22Rv1 (cell line): ENCODE results near the gene GABRB1.
A peak's percentile ranks its signal among the peaks of the same experiment; 100 is the strongest.

ENCODE experiments used
- H3K27ac ChIP-seq: fragments of 450-650 bp; 2 replicates; pipeline ENCODE4 v1.5.1; 2017
- CTCF ChIP-seq: fragments of 450-650 bp; IDR thresholded peaks from 2 replicates; pipeline ENCODE4 v1.5.1; 2017; ENCODE audit warnings: mild to moderate bottlenecking
- ZFX ChIP-seq: fragments of 450-650 bp; IDR thresholded peaks from 2 replicates; pipeline ENCODE4 v1.6.1; 2017; ENCODE audit warnings: antibody characterized with exemption, borderline replicate concordance

Gene GABRB1

DNA sequence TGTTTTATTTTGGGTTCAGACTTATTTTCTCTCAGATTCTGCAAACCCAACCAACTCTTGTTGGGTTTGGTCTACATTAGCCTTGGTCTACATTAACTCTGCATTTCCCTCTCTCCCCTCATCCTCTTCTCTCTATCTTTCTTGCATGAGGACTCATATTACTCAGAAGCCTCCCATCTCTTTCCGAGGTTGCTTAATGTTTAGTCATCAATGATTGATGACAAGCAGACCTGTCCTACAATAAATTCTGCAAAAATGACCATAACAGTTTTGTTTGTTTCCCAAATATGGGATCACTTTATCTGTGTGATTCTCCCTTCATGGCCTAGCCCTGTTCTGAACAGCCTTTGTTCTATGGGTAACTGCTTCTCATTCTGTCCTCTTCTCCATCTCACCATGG is 75.2 kb downstream of the GABRB1 start:
- no peak overlapping the region for H3K27ac ChIP-seq
- TF ChIP-seq CTCF, result no peak
- no peak for TF ChIP-seq ZFX

- H3K27ac ChIP-seq, result no peak overlapping the region
- TF ChIP-seq CTCF, result peak; percentile 26; the same call in 1 of the 2 replicates
- no peak for TF ChIP-seq ZFX
These were observed 78.0 kb downstream of the GABRB1 start for GRCh38 chr4:47109379-47109778.

DNA sequence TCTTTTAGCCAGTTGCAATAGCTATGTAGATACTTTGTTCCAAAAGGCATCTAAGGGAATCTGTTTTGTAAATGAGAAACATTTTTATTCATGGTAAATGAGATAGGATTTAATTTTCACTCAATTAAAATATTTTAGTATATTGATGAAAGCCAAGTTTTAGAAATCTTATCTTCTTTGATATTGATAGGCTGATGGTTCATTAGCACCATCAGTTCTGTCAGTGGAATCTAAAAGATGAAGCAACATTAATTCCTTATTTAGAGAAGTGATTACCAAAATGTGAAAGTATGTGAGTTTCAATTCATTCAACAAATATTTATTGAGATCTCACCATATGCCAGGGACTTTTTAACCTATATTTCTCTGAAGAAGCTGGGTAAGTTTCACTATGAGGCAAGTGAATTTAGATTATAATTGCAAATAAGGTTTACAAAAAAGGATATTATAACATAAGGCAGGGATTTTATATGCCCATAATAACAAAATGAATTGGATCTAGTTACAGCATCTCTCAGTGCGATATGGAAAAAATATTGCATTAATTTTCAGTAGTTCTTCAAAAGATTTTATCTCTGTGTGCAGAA is 79.3 kb downstream of the GABRB1 start:
- H3K27ac ChIP-seq, result no peak overlapping the region
- TF ChIP-seq ZFX (no peak), CTCF (no peak)

DNA sequence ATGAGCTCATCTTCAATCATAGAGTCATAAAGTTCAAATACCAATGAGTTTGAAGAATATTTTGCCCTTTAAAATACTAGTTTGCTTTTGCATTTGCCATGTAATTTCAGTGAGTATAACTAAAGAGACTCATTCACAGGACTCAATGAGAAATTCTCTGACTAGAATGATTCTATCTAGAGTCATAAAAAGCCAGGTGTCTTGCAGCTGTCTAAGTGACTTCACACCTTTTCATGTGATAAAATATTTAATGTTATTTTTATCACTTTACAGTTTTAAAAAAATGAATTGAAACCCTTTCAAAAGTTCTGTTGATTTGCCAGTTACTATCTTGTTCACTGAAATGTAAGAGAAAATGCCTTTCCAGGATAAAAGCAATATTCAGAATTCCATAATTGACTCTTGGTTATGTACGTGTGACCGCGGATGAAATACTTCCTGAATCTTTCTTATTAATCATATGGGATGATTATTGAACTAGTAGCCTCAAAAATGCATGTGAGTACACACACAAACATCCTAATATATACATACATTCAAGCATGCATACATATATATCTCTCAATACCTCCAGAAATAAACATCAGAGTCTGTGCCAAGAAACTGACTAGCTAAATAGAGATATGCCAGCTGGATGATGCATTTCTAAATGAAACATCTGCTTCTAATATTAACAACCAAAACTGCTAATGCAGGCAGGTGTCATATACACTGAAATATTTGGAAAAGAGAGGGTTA is 87.0 kb downstream of the GABRB1 start:
- H3K27ac ChIP-seq, result no peak overlapping the region
- TF ChIP-seq ZFX (no peak), CTCF (no peak)

DNA sequence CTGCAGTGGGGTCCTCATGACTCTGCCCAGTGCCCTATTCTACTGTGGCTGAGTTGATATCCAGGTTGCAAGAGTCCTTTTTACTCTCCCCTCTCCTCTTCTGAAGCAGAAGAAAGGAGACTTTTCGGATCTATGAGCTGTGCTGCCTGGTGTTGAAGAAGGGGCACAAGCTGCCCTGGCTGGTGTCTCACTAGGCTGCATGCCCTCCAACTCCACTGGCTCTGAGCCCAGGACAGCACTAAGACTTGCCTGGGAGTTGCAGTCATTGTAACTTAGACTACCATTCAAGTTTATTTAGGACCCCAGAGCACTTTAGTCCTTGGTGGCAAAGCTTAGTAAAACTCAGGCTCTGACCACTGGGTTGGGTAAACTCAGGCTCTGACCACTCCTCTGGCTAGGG is 89.4 kb downstream of the GABRB1 start:
- TF ChIP-seq CTCF (no peak), ZFX (no peak)
- H3K27ac ChIP-seq, result no peak overlapping the region

- peak; percentile 94 for TF ChIP-seq CTCF
- TF ChIP-seq ZFX, result no peak
These were observed 91.4 kb downstream of the GABRB1 start for GRCh38 chr4:47122592-47123291.

DNA sequence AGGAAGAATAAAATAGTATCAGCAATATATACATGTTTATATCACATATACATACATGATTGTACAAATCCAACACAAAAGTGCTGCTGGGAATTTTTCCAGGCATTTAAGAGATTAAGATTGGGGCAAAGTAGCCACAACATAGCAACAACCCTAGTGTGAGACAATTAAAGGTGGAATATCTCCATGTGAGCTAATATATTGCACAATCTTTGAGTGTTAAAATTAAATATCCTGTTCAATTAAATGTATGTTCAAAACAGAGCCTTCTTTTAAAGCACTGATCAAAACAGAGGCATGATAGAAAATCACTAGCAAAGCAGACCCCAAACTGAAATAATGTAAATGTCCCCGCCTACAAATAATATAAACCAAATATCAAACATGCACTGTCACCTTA is 97.6 kb downstream of the GABRB1 start:
- TF ChIP-seq CTCF (no peak), ZFX (no peak)
- H3K27ac ChIP-seq, result no peak overlapping the region

More at GRCh38 chr4:47122592-47123291, 91.4 kb downstream of the GABRB1 start:
- H3K27ac ChIP-seq, result no peak overlapping the region
